CD14-positive monocyte (primary cell): ENCODE results near the gene TNFRSF11A. TPM values are rescaled to one million over a fixed set of nuclear protein-coding genes. Genes with fewer than 3 reads are reported as not detected.

Experiments used
- DNase-seq, 3 donors: peaks; one replicate each; pipeline ENCODE4 v3.0.0-alpha.2; 2011 to 2022
- H2AFZ ChIP-seq: 2 replicates; pipeline ENCODE4 v1.6.0; 2012; ENCODE audit warnings: mild to moderate bottlenecking, low read depth, low read length, inconsistent platforms; ENCODE audit not compliant: insufficient read depth, poor library complexity, severe bottlenecking
- H3K27ac ChIP-seq, 2 donors: 1 replicate in 1 of 2; 2 replicates in 1 of 2; pipeline ENCODE4 v1.5.1; 2012 to 2013; ENCODE audit warnings: low read length in 2 of 2, control low read depth in 1 of 2, inconsistent platforms in 1 of 2, low read depth in 1 of 2, mild to moderate bottlenecking in 1 of 2
- H3K27me3 ChIP-seq, 2 donors: one replicate each; pipeline versions ENCODE4 v1.6.0 to v1.6.1; 2011 to 2013; ENCODE audit warnings: low read length in 2 of 2; ENCODE audit not compliant: control insufficient read depth in 2 of 2, insufficient read depth in 2 of 2
- H3K36me3 ChIP-seq, 2 donors: replicated peaks in 1 of 2; 1 replicate in 1 of 2; 2 replicates in 1 of 2; pipeline versions ENCODE4 v1.5.1 to v1.6.1; 2012 to 2013; ENCODE audit warnings: low read length in 2 of 2, control low read depth in 1 of 2, inconsistent platforms in 1 of 2, mild to moderate bottlenecking in 1 of 2; ENCODE audit not compliant: insufficient read depth in 2 of 2, control insufficient read depth in 1 of 2
- H3K4me1 ChIP-seq, 2 donors: 1 replicate in 1 of 2; 2 replicates in 1 of 2; pipeline versions ENCODE4 v1.5.1 to v1.6.1; 2012 to 2013; ENCODE audit warnings: low read length in 2 of 2, control low read depth in 1 of 2, inconsistent platforms in 1 of 2, mild to moderate bottlenecking in 1 of 2, moderate library complexity in 1 of 2; ENCODE audit not compliant: insufficient read depth in 2 of 2, control insufficient read depth in 1 of 2
- H3K4me2 ChIP-seq: replicated peaks from 2 replicates; pipeline ENCODE3; 2012; ENCODE audit warnings: low read length, moderate library complexity, mild to moderate bottlenecking; ENCODE audit not compliant: poor library complexity, severe bottlenecking; ENCODE audit errors: extremely low read depth
- H3K4me3 ChIP-seq, 3 experiments: fragments of 200-600 bp in 1 of 3; sonication (generic) in 1 of 3; replicated peaks in 1 of 3; 1 replicate in 2 of 3; 2 replicates in 1 of 3; pipeline ENCODE4 v1.5.1; 2011 to 2013; ENCODE audit warnings: low read length in 3 of 3, mild to moderate bottlenecking in 3 of 3, control low read depth in 2 of 3, low read depth in 2 of 3, inconsistent platforms in 1 of 3, moderate library complexity in 1 of 3
- H3K79me2 ChIP-seq: 2 replicates; pipeline ENCODE4 v1.6.0; 2012; ENCODE audit warnings: mild to moderate bottlenecking, control low read depth, inconsistent platforms, low read length, moderate library complexity; ENCODE audit not compliant: insufficient read depth
- H3K9ac ChIP-seq: 2 replicates; pipeline ENCODE4 v1.6.0; 2017; ENCODE audit warnings: low read length, mild to moderate bottlenecking; ENCODE audit not compliant: insufficient read depth, poor library complexity, severe bottlenecking
- H3K9me3 ChIP-seq, 2 donors: replicated peaks in 1 of 2; 1 replicate in 1 of 2; 2 replicates in 1 of 2; pipeline versions ENCODE4 v1.5.1 to v1.6.1; 2012 to 2013; ENCODE audit warnings: low read length in 2 of 2, control low read depth in 1 of 2; ENCODE audit not compliant: control insufficient read depth in 1 of 2, insufficient read depth in 1 of 2
- H4K20me1 ChIP-seq: 2 replicates; pipeline ENCODE4 v1.6.0; 2012; ENCODE audit warnings: mild to moderate bottlenecking, low read length, control low read depth, moderate library complexity; ENCODE audit not compliant: insufficient read depth
- H3K27ac Mint-ChIP-seq, 7 donors: one replicate each; pipeline ENCODE4 v1.8.0; 2020; ENCODE audit warnings: mild to moderate bottlenecking in 7 of 7, mixed read lengths in 7 of 7, moderate library complexity in 6 of 7, inconsistent platforms in 2 of 7
- H3K27me3 Mint-ChIP-seq, 3 donors: one replicate each; pipeline ENCODE4 v1.8.0; 2021 to 2022; ENCODE audit warnings: low read depth in 3 of 3, mild to moderate bottlenecking in 3 of 3, mixed read lengths in 3 of 3, moderate library complexity in 3 of 3, inconsistent platforms in 1 of 3
- H3K36me3 Mint-ChIP-seq, 2 donors: one replicate each; pipeline ENCODE4 v1.8.0; 2020; ENCODE audit warnings: mixed read lengths in 2 of 2, inconsistent platforms in 1 of 2, mild to moderate bottlenecking in 1 of 2
- H3K4me1 Mint-ChIP-seq: one replicate; pipeline ENCODE4 v1.8.0; 2020; ENCODE audit warnings: mild to moderate bottlenecking, mixed read lengths
- H3K4me3 Mint-ChIP-seq, 2 donors: one replicate each; pipeline ENCODE4 v1.8.0; 2020; ENCODE audit warnings: mild to moderate bottlenecking in 2 of 2, mixed read lengths in 2 of 2, moderate library complexity in 1 of 2
- H3K9me3 Mint-ChIP-seq, 7 donors: one replicate each; pipeline ENCODE4 v1.8.0; 2020 to 2022; ENCODE audit warnings: mixed read lengths in 7 of 7, mild to moderate bottlenecking in 6 of 7, moderate library complexity in 6 of 7, inconsistent platforms in 2 of 7
- WGBS: methylation state at CpG from one replicate; pipeline ENCODE4 v1.1.5; 2013; ENCODE audit warnings: missing lambda C conversion rate; ENCODE audit not compliant: insufficient coverage; 5-methylcytosine and 5-hydroxymethylcytosine counted together
- intact Hi-C, 2 donors: fragments of 100-400 bp; cut with micrococcal nuclease; formaldehyde crosslinking; loops; one replicate each; pipeline versions ENCODE4 v1.15.0 to v1.15.1; 2023
- polyA plus RNA-seq, 3 donors: library from polyadenylated mRNA; depleted of rRNA in 1 of 3; unstranded in 2 of 3; stranded (reverse) in 1 of 3; fragments of 300-500 nt in 2 of 3; fragments of >200 nt in 1 of 3; fragmentation: Illumina TruSeq in 2 of 3; gene quantifications; 1 replicate in 2 of 3; 2 replicates in 1 of 3; pipeline ENCODE4 v1.2.3, GENCODE V29; 2012 to 2021
- TF ChIP-seq, protein P1 (sequence below): fragments of 200-600 bp; IDR thresholded peaks from one replicate; pipeline ENCODE4 v1.8.0; 2022; ENCODE audit warnings: antibody characterized with exemption, mild to moderate bottlenecking

TNFRSF11A gene
- polyA plus RNA-seq, 3 donors: 0.05 to 0.67 (median 0.24) TPM

DNA sequence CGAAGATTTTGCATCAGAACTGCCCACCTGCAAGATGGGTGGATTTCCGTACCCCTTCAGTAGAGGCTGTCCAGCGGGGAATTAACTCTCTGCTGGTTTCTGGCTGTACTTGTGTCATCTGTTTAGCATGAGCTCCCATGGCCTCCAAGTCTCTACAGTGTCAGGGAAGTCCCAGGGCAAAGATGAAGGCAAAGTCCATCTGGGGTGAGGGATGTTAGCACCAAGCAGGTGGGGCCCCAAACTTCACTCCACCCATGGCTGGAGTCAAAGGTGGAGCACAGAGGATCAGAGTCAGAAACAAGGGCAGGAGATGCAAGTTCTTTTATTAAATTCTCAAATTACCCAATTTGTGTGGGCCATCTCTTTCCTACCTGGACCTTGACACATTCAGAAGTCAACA is 78.0 kb downstream of the TNFRSF11A start:
- no peaks in the 10 kb centered on the region for H3K36me3 ChIP-seq
- no peak overlapping the region for H2AFZ ChIP-seq
- no peak overlapping the region for H3K9ac ChIP-seq
- TF ChIP-seq, protein P1, sequence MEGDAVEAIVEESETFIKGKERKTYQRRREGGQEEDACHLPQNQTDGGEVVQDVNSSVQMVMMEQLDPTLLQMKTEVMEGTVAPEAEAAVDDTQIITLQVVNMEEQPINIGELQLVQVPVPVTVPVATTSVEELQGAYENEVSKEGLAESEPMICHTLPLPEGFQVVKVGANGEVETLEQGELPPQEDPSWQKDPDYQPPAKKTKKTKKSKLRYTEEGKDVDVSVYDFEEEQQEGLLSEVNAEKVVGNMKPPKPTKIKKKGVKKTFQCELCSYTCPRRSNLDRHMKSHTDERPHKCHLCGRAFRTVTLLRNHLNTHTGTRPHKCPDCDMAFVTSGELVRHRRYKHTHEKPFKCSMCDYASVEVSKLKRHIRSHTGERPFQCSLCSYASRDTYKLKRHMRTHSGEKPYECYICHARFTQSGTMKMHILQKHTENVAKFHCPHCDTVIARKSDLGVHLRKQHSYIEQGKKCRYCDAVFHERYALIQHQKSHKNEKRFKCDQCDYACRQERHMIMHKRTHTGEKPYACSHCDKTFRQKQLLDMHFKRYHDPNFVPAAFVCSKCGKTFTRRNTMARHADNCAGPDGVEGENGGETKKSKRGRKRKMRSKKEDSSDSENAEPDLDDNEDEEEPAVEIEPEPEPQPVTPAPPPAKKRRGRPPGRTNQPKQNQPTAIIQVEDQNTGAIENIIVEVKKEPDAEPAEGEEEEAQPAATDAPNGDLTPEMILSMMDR: no peak
- no peak overlapping the region for H3K27ac Mint-ChIP-seq
- H3K9me3 ChIP-seq: no peaks in the 10 kb centered on the region
- no peak overlapping the region for H3K4me3 ChIP-seq
- WGBS: 100% methylated on average over 3 of the region's 3 CpGs
- intact Hi-C loops: no loop called here
- H3K27ac ChIP-seq: no peak overlapping the region
- H3K4me3 Mint-ChIP-seq: no peak overlapping the region
- no peaks in the 10 kb centered on the region for H3K27me3 ChIP-seq
- peaks cover 0 to 3% (median 2%) of the 10 kb centered on the region in 3 donors for H3K27me3 Mint-ChIP-seq
- no peak for DNase-seq
- peaks cover 14% of the 10 kb centered on the region for H3K4me1 Mint-ChIP-seq
- H3K4me1 ChIP-seq: peaks cover 11 to 15% of the 10 kb centered on the region in 2 donors
- H3K36me3 Mint-ChIP-seq: no peaks in the 10 kb centered on the region
- no peak overlapping the region for H3K4me2 ChIP-seq
- H3K9me3 Mint-ChIP-seq: peaks cover 0 to 7% (median 1%) of the 10 kb centered on the region in 7 donors
- H4K20me1 ChIP-seq: no peaks in the 10 kb centered on the region
- no peaks in the 10 kb centered on the region for H3K79me2 ChIP-seq

DNA sequence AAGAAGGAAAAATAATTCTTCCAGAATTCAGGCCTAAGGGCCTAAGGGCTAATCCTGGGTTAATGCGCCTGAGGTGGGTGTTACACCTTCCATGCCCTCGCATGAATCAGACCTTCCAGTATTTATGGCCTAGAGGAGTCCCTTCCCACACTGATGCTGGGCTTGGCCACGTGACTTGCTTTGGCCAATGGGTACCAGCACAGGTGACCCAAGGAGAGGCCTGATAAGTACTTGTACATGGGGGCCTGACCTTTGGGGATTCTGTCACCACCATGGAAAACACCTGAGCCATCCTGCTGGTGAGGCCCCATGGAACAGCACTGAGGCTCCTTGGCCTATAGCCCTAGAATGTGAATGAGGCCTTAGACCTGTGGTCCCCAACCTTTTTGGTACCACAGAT is 79.8 kb downstream of the TNFRSF11A start:
- H3K27ac ChIP-seq: no peak overlapping the region
- no peaks in the 10 kb centered on the region for H3K36me3 Mint-ChIP-seq
- no peak overlapping the region for H3K4me3 Mint-ChIP-seq
- H3K27me3 ChIP-seq: no peaks in the 10 kb centered on the region
- H3K4me1 Mint-ChIP-seq: peaks cover 3% of the 10 kb centered on the region
- H3K9me3 ChIP-seq: no peaks in the 10 kb centered on the region
- 78% methylated on average over 3 of the region's 3 CpGs for WGBS
- no peaks in the 10 kb centered on the region for H3K79me2 ChIP-seq
- H3K9me3 Mint-ChIP-seq: peaks cover 0 to 7% (median 1%) of the 10 kb centered on the region in 7 donors
- intact Hi-C loops: no loop called here
- TF ChIP-seq, protein P1: no peak
- no peak overlapping the region for H3K27ac Mint-ChIP-seq
- no peaks in the 10 kb centered on the region for H4K20me1 ChIP-seq
- no peak overlapping the region for H3K9ac ChIP-seq
- H2AFZ ChIP-seq: no peak overlapping the region
- no peak for DNase-seq
- H3K4me3 ChIP-seq: no peak overlapping the region
- no peak overlapping the region for H3K4me2 ChIP-seq
- H3K27me3 Mint-ChIP-seq: peaks cover 0 to 3% (median 1%) of the 10 kb centered on the region in 3 donors
- peaks cover 1 to 3% of the 10 kb centered on the region in 2 donors for H3K4me1 ChIP-seq
- no peaks in the 10 kb centered on the region for H3K36me3 ChIP-seq
